ENCODE measurements around the gene NUDT3. TPM values are rescaled to one million over a fixed set of nuclear protein-coding genes. Genes with fewer than 3 reads are reported as not detected.

Gene NUDT3
- polyA plus RNA-seq, 2 of the 4 experiments (the other 2 are of a cell fraction), result 5.2 to 13.4 TPM

GRCh38 chr6:34292954-34293353 lies 99.5 kb downstream of the NUDT3 start:
- whole genome bisulfite sequencing (ENCODE audit: missing lambda C conversion rate), result 100% methylated on average over 3 of the region's 3 CpGs
- FAIRE-seq, result no peak
- CTCF ChIA-PET, result no interaction called here

GRCh38 chr6:34289137-34289536 lies 103.3 kb downstream of the NUDT3 start:
- no peak for ATAC-seq
- Histone ChIP-seq H3K4me2 (no peak overlapping the region), H3K27ac (no peak overlapping the region), H3K4me3 (no peak overlapping the region), H3K9me3 (no peaks in the 10 kb centered on the region), H3K4me1 (no peaks in the 10 kb centered on the region)
- DNase-seq (ENCODE audit: low read depth in 1 of 2, low spot score in 1 of 2), result no peak
- no peak for FAIRE-seq
- POLR2A ChIA-PET, result no interaction called here
- CTCF ChIA-PET, result no interaction called here
- 92% methylated on average over 11 of the region's 11 CpGs for WGBS (ENCODE audit: missing lambda C conversion rate)
- TF ChIP-seq TFCP2L1 (CRISPR knock-in tag; IDR thresholded peaks at IDR 0.05) (no peak), MAX (IDR thresholded peaks at IDR 0.05) (no peak), E2F6 (IDR thresholded peaks at IDR 0.05; ENCODE audit: borderline replicate concordance, low read depth) (no peak), BCL3 (IDR thresholded peaks at IDR 0.05) (no peak), PHF8 (IDR thresholded peaks at IDR 0.05; ENCODE audit: borderline replicate concordance, low read depth) (no peak), SREBF2 (IDR thresholded peaks at IDR 0.05) (no peak)

More at GRCh38 chr6:34292954-34293353, 99.5 kb downstream of the NUDT3 start:
- H3K9me3 ChIP-seq, result no peaks in the 10 kb centered on the region
- H3K4me3 ChIP-seq, result no peak overlapping the region
- no peak for ATAC-seq
- no peak overlapping the region for H3K27ac ChIP-seq
- DNase-seq (ENCODE audit: low read depth in 1 of 2, low spot score in 1 of 2), result no peak
- H3K4me1 ChIP-seq, result no peaks in the 10 kb centered on the region
- POLR2A ChIA-PET, result no interaction called here
- no peak overlapping the region for H3K4me2 ChIP-seq
- no peak for TF ChIP-seq FOSB (CRISPR knock-in tag; IDR thresholded peaks at IDR 0.05)
- TF ChIP-seq USF2 (IDR thresholded peaks at IDR 0.05), result no peak

GRCh38 chr6:34288581-34288980 lies 103.9 kb downstream of the NUDT3 start:
- DNase-seq (ENCODE audit: low read depth in 1 of 2, low spot score in 1 of 2) (no peak), FAIRE-seq (no peak), ATAC-seq (no peak)
- Histone ChIP-seq H3K9me3 (no peaks in the 10 kb centered on the region), H3K4me2 (no peak overlapping the region), H3K27ac (no peak overlapping the region), H3K4me1 (no peaks in the 10 kb centered on the region), H3K4me3 (no peak overlapping the region)
- 92% methylated on average over 5 of the region's 5 CpGs for WGBS (ENCODE audit: missing lambda C conversion rate)
- POLR2A ChIA-PET, result no interaction called here
- no peak for TF ChIP-seq MAX (IDR thresholded peaks at IDR 0.05)
- CTCF ChIA-PET, result no interaction called here

GRCh38 chr6:34285448-34286164 lies 106.9 kb downstream of the NUDT3 start:
- Histone ChIP-seq H3K4me2 (no peak overlapping the region), H3K9me3 (no peaks in the 10 kb centered on the region), H3K27ac (no peak overlapping the region), H3K4me3 (no peak overlapping the region), H3K4me1 (no peaks in the 10 kb centered on the region)
- 95% methylated on average over 4 of the region's 4 CpGs for whole genome bisulfite sequencing (ENCODE audit: missing lambda C conversion rate)
- DNase-seq (ENCODE audit: low read depth in 1 of 2, low spot score in 1 of 2) (no peak), FAIRE-seq (no peak), ATAC-seq (no peak)
- ChIA-PET CTCF (no interaction called here), POLR2A (no interaction called here)
- TF ChIP-seq EP300 (IDR thresholded peaks at IDR 0.05) (no peak), CBX8 (IDR thresholded peaks at IDR 0.05) (no peak), FOSB (CRISPR knock-in tag; IDR thresholded peaks at IDR 0.05) (no peak), MAX (IDR thresholded peaks at IDR 0.05) (no peak), NPAS2 (CRISPR knock-in tag; IDR thresholded peaks at IDR 0.05; ENCODE audit: borderline replicate concordance) (no peak)

Data from A549 (cell line).